Measurements from ENCODE around the gene TTC6. TPM values are rescaled to one million over a fixed set of nuclear protein-coding genes. Genes with fewer than 3 reads are reported as not detected.
A peak's percentile ranks its signal among the peaks of the same experiment; 100 is the strongest.

TTC6 gene
- polyA plus RNA-seq, 1 experiment, result not detected

GRCh38 chr14:37580146-37580545 lies 15.3 kb upstream of the TTC6 start:
- peaks cover 28% of the 10 kb centered on the region for H3K27me3 ChIP-seq (ENCODE audit: control insufficient read depth, insufficient read depth, low read length)
- TF ChIP-seq, protein P1, sequence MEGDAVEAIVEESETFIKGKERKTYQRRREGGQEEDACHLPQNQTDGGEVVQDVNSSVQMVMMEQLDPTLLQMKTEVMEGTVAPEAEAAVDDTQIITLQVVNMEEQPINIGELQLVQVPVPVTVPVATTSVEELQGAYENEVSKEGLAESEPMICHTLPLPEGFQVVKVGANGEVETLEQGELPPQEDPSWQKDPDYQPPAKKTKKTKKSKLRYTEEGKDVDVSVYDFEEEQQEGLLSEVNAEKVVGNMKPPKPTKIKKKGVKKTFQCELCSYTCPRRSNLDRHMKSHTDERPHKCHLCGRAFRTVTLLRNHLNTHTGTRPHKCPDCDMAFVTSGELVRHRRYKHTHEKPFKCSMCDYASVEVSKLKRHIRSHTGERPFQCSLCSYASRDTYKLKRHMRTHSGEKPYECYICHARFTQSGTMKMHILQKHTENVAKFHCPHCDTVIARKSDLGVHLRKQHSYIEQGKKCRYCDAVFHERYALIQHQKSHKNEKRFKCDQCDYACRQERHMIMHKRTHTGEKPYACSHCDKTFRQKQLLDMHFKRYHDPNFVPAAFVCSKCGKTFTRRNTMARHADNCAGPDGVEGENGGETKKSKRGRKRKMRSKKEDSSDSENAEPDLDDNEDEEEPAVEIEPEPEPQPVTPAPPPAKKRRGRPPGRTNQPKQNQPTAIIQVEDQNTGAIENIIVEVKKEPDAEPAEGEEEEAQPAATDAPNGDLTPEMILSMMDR (IDR thresholded peaks at IDR 0.05; ENCODE audit: insufficient read depth, low read depth, low read length), result no peak
- CTCF ChIA-PET, result no interaction called here
- no peaks in the 10 kb centered on the region for H3K36me3 ChIP-seq (ENCODE audit: control insufficient read depth, insufficient read depth, low read length)
- no peak overlapping the region for H3K4me3 ChIP-seq (ENCODE audit: low read depth, low read length)
- POLR2A ChIA-PET, result no interaction called here
- DNase-seq (ENCODE audit: low read depth), result no peak

DNA sequence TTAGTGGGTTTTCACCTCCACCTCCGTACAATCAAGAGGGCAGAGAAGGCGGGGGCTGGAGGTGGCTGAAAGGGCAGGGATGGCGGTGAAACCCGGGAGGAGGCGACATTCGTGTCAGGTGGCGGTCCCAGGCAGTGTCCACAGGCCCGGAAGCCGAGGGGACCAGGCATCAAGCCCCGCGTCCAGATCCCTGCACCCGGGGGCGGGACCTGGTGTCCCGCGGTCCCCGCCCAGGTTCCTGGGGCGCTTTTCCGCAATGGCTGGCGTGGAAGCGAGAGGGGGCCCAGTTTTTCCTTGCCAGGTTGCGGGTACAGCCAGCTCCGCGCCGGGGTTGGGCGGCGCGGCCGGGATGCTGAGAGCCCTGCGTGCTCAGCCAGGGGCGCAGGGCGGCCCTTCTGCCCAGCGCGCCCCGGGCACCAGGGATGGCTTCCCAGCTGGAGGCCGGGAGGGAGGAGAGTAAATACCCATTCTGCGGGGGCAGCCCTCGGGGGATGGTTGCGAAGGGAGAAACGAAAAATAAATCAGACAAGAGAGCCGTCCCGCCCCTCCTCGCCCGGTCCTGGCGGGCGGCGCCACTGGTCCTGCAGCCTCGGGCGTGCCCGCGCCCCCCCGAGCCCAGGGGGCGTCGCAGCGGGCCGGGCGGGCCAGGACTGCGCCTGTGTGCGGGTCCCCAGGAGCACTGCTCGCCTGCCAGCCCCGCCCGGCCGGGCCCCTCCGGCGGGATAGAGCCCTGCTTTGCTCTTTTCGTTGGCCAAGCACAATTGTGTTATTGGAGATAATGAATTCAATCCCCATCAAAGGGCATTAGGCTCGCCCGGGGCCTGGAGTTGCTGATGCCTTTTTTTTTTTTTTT lies 11.8 kb upstream of the TTC6 start:
- no peaks in the 10 kb centered on the region for H3K36me3 ChIP-seq (ENCODE audit: control insufficient read depth, insufficient read depth, low read length)
- TF ChIP-seq, protein P1 (IDR thresholded peaks at IDR 0.05; ENCODE audit: insufficient read depth, low read depth, low read length), result no peak
- peaks cover 49% of the 10 kb centered on the region for H3K27me3 ChIP-seq (ENCODE audit: control insufficient read depth, insufficient read depth, low read length)
- CTCF ChIA-PET, result interaction anchor here (0.7 kb wide), 1 partner anchor 10 kb away, joined by 3 read pairs; no protein-coding TSS in a partner anchor
- peak overlapping the region; percentile 5; the same call in 1 of the 2 replicates for H3K4me3 ChIP-seq (ENCODE audit: low read depth, low read length)
- POLR2A ChIA-PET, result no interaction called here
- DNase-seq (ENCODE audit: low read depth), result no peak

- TF ChIP-seq, protein P1 (IDR thresholded peaks at IDR 0.05; ENCODE audit: insufficient read depth, low read depth, low read length), result no peak
- ChIA-PET POLR2A (no interaction called here), CTCF (interaction anchor here (0.9 to 1.1 kb wide), 2 partner anchors 11 to 357 kb away, joined by 3 to 6 read pairs; partner anchors contain the start of genes FOXA1 and TTC6)
- peaks cover 53% of the 10 kb centered on the region for H3K27me3 ChIP-seq (ENCODE audit: control insufficient read depth, insufficient read depth, low read length)
- H3K36me3 ChIP-seq (ENCODE audit: control insufficient read depth, insufficient read depth, low read length), result no peaks in the 10 kb centered on the region
- DNase-seq (ENCODE audit: low read depth), result no peak
- H3K4me3 ChIP-seq (ENCODE audit: low read depth, low read length), result no peak overlapping the region
Measured at GRCh38 chr14:37584211-37585100, 11.0 kb upstream of the TTC6 start.

GRCh38 chr14:37585101-37585511 lies 10.3 kb upstream of the TTC6 start:
- H3K36me3 ChIP-seq (ENCODE audit: control insufficient read depth, insufficient read depth, low read length), result no peaks in the 10 kb centered on the region
- ChIA-PET POLR2A (no interaction called here), CTCF (interaction anchor here (0.9 to 1.1 kb wide), 2 partner anchors 10 to 358 kb away, joined by 3 to 6 read pairs; partner anchors contain the start of genes FOXA1 and TTC6)
- H3K4me3 ChIP-seq (ENCODE audit: low read depth, low read length), result no peak overlapping the region
- peaks cover 53% of the 10 kb centered on the region for H3K27me3 ChIP-seq (ENCODE audit: control insufficient read depth, insufficient read depth, low read length)
- TF ChIP-seq, protein P1 (IDR thresholded peaks at IDR 0.05; ENCODE audit: insufficient read depth, low read depth, low read length), result no peak
- no peak for DNase-seq (ENCODE audit: low read depth)
